Stimulated activated CD4-positive, alpha-beta T cell treated with anti-CD3 and anti-CD28 coated beads, Interleukin-12 subunit alpha, Interleukin-12 subunit beta, amount 100 ng/mL, for 48 hours (primary cell): Measurements from ENCODE around the gene TNFRSF18.

ENCODE experiments used
- DNase-seq, 3 donors: peaks; one replicate each; pipeline ENCODE4 v3.0.0-alpha.2; 2020; ENCODE audit warnings: low read depth in 2 of 3, low spot score in 1 of 3

Gene TNFRSF18

DNA sequence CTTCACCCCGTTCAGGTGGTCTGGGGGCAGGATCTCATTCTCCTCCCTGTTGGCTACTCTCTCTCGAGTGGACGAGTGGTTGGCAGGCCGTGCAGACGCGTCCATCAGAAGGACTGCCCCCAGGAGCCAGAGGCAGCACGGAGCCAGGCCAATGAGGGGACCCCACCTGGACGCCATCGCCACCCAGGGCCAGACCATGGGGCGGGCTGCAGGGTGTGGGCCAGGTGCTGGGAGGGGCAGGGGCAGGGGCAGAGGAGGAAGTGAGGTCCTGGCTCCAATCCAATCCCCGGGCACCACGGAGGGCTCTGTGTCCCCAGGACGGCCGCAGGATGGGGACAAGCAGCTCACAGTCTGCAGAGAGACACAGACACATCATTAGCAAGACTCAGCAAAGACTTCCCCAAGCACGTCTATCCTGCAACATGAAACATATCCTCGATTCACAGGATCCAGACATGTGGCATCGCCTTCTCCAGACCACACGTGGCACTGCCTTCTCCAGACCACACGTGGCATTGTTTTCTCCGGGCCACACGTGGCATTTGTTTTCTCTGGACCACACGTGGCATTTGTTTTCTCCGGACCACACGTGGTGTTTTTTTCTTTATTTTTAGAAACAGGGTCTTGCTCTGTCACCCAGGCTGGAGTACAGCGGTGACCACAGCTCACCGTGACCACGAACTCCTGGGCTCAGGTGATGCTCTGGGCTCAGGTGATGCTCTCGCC, 22.4 kb upstream of the TNFRSF18 start:
- no peak for DNase-seq

DNA sequence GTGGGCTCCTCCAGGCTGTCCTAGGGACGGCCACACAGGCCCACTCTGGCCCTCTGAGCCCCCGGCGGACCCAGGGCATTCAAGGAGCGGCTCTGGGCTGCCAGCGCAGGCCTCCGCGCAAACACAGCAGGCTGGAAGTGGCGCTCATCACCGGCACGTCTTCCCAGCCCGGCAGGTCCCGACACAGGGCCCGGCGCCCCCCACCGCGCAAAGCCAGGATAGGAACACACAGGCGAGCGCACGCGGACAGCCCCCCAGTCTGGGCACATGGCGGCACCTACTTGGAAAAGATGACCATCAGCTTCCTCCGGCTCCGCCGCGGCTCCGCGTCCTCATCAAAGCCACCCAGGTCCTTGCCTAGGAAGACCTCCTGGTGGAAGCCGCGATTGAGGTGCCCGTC, 21.8 kb upstream of the TNFRSF18 start:
- DNase-seq = no peak

DNA sequence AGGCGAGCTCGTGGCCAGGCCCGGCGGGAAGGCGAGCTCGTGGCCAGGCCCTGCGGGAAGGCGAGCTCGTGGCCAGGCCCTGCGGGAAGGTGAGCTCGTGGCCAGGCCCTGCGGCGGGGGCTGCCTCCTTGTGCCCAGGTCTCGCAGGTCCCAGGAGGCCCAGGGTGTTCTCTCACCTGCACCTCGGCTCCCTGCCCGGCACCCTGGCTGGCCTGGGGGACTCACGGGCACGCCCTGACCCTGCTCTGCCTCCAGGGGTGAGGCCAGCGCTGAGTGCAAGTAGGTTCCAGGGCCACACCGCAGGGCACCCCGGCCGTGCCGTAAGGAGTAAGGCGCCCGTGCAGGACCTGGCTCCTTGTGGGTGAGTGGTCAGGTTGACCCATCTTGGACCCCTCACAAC, 21.0 kb upstream of the TNFRSF18 start:
- no peak for DNase-seq

GRCh38 chr1:1226566-1227362, 20.4 kb upstream of the TNFRSF18 start:
- no peak for DNase-seq

- DNase-seq = no peak
Observed at GRCh38 chr1:1225913-1226312, 19.5 kb upstream of the TNFRSF18 start.

GRCh38 chr1:1225238-1225845, 18.9 kb upstream of the TNFRSF18 start:
- no peak for DNase-seq

DNA sequence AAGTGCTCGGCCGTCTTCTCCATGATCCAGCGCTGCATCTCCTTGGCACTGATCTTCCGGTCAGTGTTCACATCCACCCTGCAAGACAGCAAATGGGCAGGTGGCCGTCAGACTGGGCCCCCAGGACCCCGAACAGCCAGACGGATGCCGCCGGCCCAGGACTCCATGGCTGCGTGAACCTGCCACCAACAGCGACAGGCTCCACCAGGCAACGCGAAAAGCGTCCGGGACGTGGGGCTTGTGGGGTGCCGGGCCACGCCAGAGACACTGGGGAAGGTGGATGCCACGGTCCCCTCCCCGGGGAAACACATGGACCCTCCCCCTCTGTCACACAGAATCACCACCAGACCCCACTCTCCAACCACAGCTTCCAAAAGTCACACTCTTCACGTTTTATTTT, 17.5 kb upstream of the TNFRSF18 start:
- DNase-seq = no peak

GRCh38 chr1:1223321-1223720, 16.9 kb upstream of the TNFRSF18 start:
- no peak for DNase-seq

DNA sequence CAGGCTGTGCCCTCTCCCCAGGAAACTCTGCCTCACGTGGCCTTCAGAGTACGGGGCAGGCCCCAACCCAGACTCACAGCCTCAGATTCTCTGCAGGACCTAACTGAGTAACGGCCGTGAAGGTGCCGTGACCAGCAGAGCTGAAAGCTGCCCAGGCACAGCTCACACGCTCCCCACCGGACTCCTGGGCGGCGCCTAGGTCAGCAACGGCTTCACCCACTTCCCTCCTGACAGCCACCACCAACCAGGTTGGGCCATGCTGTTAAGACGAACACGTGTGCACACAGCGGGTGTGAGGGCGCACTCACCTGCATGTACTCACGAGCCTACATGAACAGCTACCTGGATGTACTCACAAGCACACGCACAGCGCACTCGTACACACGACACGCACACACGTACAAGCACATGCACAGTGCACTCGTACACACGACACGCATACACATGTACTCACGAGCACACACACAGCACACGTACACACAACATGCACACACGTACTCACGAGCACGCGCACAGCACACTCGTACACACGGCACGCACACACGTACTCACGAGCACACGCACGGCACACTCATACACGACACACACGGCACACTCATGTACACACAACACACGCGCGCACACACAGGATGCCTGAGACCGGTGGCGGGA, 16.3 kb upstream of the TNFRSF18 start:
- no peak for DNase-seq

- no peak for DNase-seq
Observed at GRCh38 chr1:1221887-1222574, 15.6 kb upstream of the TNFRSF18 start.

DNA sequence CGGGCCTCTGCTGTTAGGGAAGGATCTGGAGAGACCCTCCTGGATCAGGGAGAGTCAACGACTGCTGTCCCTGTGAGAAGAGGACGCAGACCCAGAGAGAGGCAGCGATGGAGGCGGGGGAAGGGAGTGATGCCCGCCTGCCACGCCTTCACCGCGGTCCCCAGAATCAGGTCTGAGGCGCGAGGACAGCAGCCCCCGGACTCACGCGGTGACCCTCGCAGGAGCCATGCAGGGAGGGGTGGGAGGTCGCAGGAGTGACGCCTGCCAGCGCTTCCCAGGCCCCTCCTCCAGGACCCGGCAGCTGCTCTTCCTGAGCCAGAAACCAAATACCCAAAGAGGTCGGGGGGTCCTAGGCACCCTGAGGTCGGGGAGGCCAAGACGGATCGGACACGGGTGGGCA, 13.8 kb upstream of the TNFRSF18 start:
- DNase-seq = no peak

GRCh38 chr1:1219341-1219740, 12.9 kb upstream of the TNFRSF18 start:
- peak in 1 of 3 donors; percentile 59 for DNase-seq

- no peak for DNase-seq
Observed at GRCh38 chr1:1218524-1219200, 12.3 kb upstream of the TNFRSF18 start.

- DNase-seq = peak in 1 of 3 donors; percentile 56
Observed at GRCh38 chr1:1217621-1218523, 11.5 kb upstream of the TNFRSF18 start.

- peak in 1 of 3 donors; percentile 61 for DNase-seq
Observed at GRCh38 chr1:1216770-1217620, 10.6 kb upstream of the TNFRSF18 start.

- DNase-seq = no peak
Observed at GRCh38 chr1:1215881-1216605, 9.7 kb upstream of the TNFRSF18 start.

GRCh38 chr1:1215080-1215676, 8.8 kb upstream of the TNFRSF18 start:
- no peak for DNase-seq
